Heart left ventricle (tissue), 13 donors: ENCODE results near the gene HEMK1.

ENCODE experiments used
- CTCF ChIP-seq, 12 donors: fragments of 200-600 bp; sonication (generic) in 4 of 12; IDR thresholded peaks; one replicate each; pipeline versions ENCODE4 v1.5.0 to v1.8.0; 2018 to 2022; ENCODE audit warnings: antibody characterized with exemption in 12 of 12, mild to moderate bottlenecking in 5 of 12
- POLR2A ChIP-seq, 2 donors: fragments of 450-650 bp; IDR thresholded peaks; one replicate each; pipeline ENCODE4 v1.6.1; 2017; ENCODE audit warnings: antibody characterized with exemption in 2 of 2, mild to moderate bottlenecking in 2 of 2, moderate library complexity in 2 of 2
- donor health status: ischemic (EF 13 %, LVEDD 7.1; RV severe dilation, severe dysfunction).
- donor health status: DM: no; HTN: yes; CAD: no.
- donor health status: DM: no; HTN: no; CAD: no.
- donor health status: ischemic (EF 25% LVEDD 6.9; RV normal size, moderate dysfunction).
- donor health status: ischemic (EF 25% LVEDD 5.7; RV mildly dilated, moderate dysfunction).
- donor health status: ischemic (EF 35%, LVEDD 5.7; RV mildly dilated, moderate dysfunction).
- donor health status: nonischemic (EF 11% LVEDD 7.7; RV severe dilation, severe dysfunction).
- donor health status: DM: yes; HTN: yes; CAD: no.
- donor health status: PGD.
- donor health status: ischemic (EF 29% LVEDD 5.4; RV normal size, mild dysfunction).
- donor health status: nonischemic (EF 23%, LVEDD 6.1; RV moderate dilation, normal function).

- no peak for TF ChIP-seq CTCF (IDR thresholded peaks at IDR 0.05)
- no peak for TF ChIP-seq POLR2A (IDR thresholded peaks at IDR 0.05)
Observed at GRCh38 chr3:50545781-50546180, 23.5 kb upstream of the HEMK1 start.
